RWPE1 (cell line): ENCODE measurements around the gene FTCD.

Experiments
- CTCF ChIA-PET: fragments of 350-600 bp; sonication (Branson Sonifier 250); formaldehyde crosslinking; extraction: SDS; loops from one replicate; lab custom pipeline; 2021; lab: Yijun Ruan, JAX
- POLR2A ChIA-PET: fragments of 400-600 bp; formaldehyde crosslinking; extraction: SDS; loops from one replicate; lab custom pipeline; 2020; ENCODE audit warnings: antibody characterized with exemption; ENCODE audit not compliant: low non-redundant PET; lab: Yijun Ruan, JAX
- DNase-seq: peaks from one replicate; pipeline ENCODE4 v3.0.0; 2012; ENCODE audit warnings: low spot score
- H3K27ac ChIP-seq: fragments of 450-650 bp; 2 replicates; pipeline ENCODE4 v1.5.1; 2017
- CTCF ChIP-seq: fragments of 450-650 bp; conservative IDR thresholded peaks from 2 replicates; pipeline ENCODE4 v1.5.1; 2017; ENCODE audit warnings: low read depth, mild to moderate bottlenecking

Gene FTCD

GRCh38 chr21:46168238-46168637, 12.9 kb upstream of the FTCD start:
- no peak for DNase-seq
- POLR2A ChIA-PET, result no interaction called here
- no peak for TF ChIP-seq CTCF
- CTCF ChIA-PET, result no interaction called here
- no peak overlapping the region for H3K27ac ChIP-seq

GRCh38 chr21:46165098-46165497, 9.7 kb upstream of the FTCD start:
- no peak for DNase-seq
- ChIA-PET CTCF (no interaction called here), POLR2A (no interaction called here)
- no peak overlapping the region for H3K27ac ChIP-seq
- TF ChIP-seq CTCF, result no peak

- no peak for TF ChIP-seq CTCF
- ChIA-PET POLR2A (no interaction called here), CTCF (no interaction called here)
- DNase-seq, result no peak
- no peak overlapping the region for H3K27ac ChIP-seq
Observed at GRCh38 chr21:46163380-46163779, 8.0 kb upstream of the FTCD start.

GRCh38 chr21:46161633-46162592, 6.5 kb upstream of the FTCD start:
- DNase-seq, result no peak
- no peak overlapping the region for H3K27ac ChIP-seq
- ChIA-PET POLR2A (no interaction called here), CTCF (interaction anchor here (1.1 kb wide), 1 partner anchor 191 kb away, joined by 4 read pairs; no protein-coding TSS in a partner anchor)
- no peak for TF ChIP-seq CTCF

GRCh38 chr21:46160907-46161632, 5.7 kb upstream of the FTCD start:
- no peak overlapping the region for H3K27ac ChIP-seq
- DNase-seq, result no peak
- ChIA-PET POLR2A (no interaction called here), CTCF (interaction anchor here (0.6 to 1.0 kb wide), 2 partner anchors 18 to 117 kb away, joined by 3 to 5 read pairs; no protein-coding TSS in a partner anchor)
- no peak for TF ChIP-seq CTCF

- no peak for TF ChIP-seq CTCF
- no peak for DNase-seq
- CTCF ChIA-PET, result interaction anchor here (0.6 to 1.0 kb wide), 2 partner anchors 17 to 118 kb away, joined by 3 to 5 read pairs; no protein-coding TSS in a partner anchor
- POLR2A ChIA-PET, result no interaction called here
- no peak overlapping the region for H3K27ac ChIP-seq
Observed at GRCh38 chr21:46160657-46160906, 5.2 kb upstream of the FTCD start.
